ENCODE measurements around the gene LTBP1. TPM values are rescaled to one million over a fixed set of nuclear protein-coding genes. Genes with fewer than 3 reads are reported as not detected.

Gene LTBP1
- total RNA-seq, 1 donor from 2014 or later, result 48.4 TPM

- peaks cover 72% of the 10 kb centered on the region for H3K4me1 ChIP-seq
- H3K27ac ChIP-seq, result no peak overlapping the region
- TF ChIP-seq POLR2A (IDR thresholded peaks at IDR 0.05) (no peak), CTCF (IDR thresholded peaks at IDR 0.05) (no peak), POLR2AphosphoS5 (IDR thresholded peaks at IDR 0.05; ENCODE audit: insufficient read depth in 1 of 2, low read depth in 1 of 2) (no peak)
- no peaks in the 10 kb centered on the region for H3K27me3 ChIP-seq
- H3K9me3 ChIP-seq, result no peaks in the 10 kb centered on the region
- no peak for DNase-seq (ENCODE audit: extremely low spot score in 2 of 2)
- H3K4me3 ChIP-seq, result no peak overlapping the region
- no peaks in the 10 kb centered on the region for H3K36me3 ChIP-seq
- intact Hi-C loops (cut with DNase I), result loop anchor here (10.0 kb wide), 1 partner anchor 73 kb away; no protein-coding TSS in a partner anchor
These were observed 194.7 kb downstream of the LTBP1 start for GRCh38 chr2:33141476-33141875.

GRCh38 chr2:33142810-33143209 lies 196.1 kb downstream of the LTBP1 start:
- intact Hi-C loops (cut with DNase I), result loop anchor here (10.0 kb wide), 1 partner anchor 72 kb away; no protein-coding TSS in a partner anchor
- no peak overlapping the region for H3K4me3 ChIP-seq
- H3K36me3 ChIP-seq, result no peaks in the 10 kb centered on the region
- no peak for TF ChIP-seq POLR2AphosphoS5 (IDR thresholded peaks at IDR 0.05; ENCODE audit: insufficient read depth in 1 of 2, low read depth in 1 of 2)
- TF ChIP-seq CTCF (IDR thresholded peaks at IDR 0.05), result no peak
- TF ChIP-seq POLR2A (IDR thresholded peaks at IDR 0.05), result no peak
- no peak for DNase-seq (ENCODE audit: extremely low spot score in 2 of 2)
- peaks cover 72% of the 10 kb centered on the region for H3K4me1 ChIP-seq
- H3K27ac ChIP-seq, result peak overlapping the region; percentile 29
- no peaks in the 10 kb centered on the region for H3K9me3 ChIP-seq
- H3K27me3 ChIP-seq, result no peaks in the 10 kb centered on the region

- H3K4me1 ChIP-seq, result peaks cover 69% of the 10 kb centered on the region
- intact Hi-C loops (cut with DNase I), result loop anchor here (10.0 kb wide), 1 partner anchor 71 kb away; no protein-coding TSS in a partner anchor
- no peaks in the 10 kb centered on the region for H3K36me3 ChIP-seq
- no peaks in the 10 kb centered on the region for H3K27me3 ChIP-seq
- DNase-seq (ENCODE audit: extremely low spot score in 2 of 2), result no peak
- H3K4me3 ChIP-seq, result no peak overlapping the region
- TF ChIP-seq POLR2AphosphoS5 (IDR thresholded peaks at IDR 0.05; ENCODE audit: insufficient read depth in 1 of 2, low read depth in 1 of 2), result no peak
- no peak for TF ChIP-seq POLR2A (IDR thresholded peaks at IDR 0.05)
- no peak for TF ChIP-seq CTCF (IDR thresholded peaks at IDR 0.05)
- peak overlapping the region; percentile 42 for H3K27ac ChIP-seq
- no peaks in the 10 kb centered on the region for H3K9me3 ChIP-seq
These were observed 197.5 kb downstream of the LTBP1 start for GRCh38 chr2:33144243-33144642.

- Histone ChIP-seq H3K4me3 (no peak overlapping the region), H3K27me3 (no peaks in the 10 kb centered on the region), H3K9me3 (no peaks in the 10 kb centered on the region), H3K4me1 (peaks cover 61% of the 10 kb centered on the region), H3K36me3 (no peaks in the 10 kb centered on the region), H3K27ac (peak overlapping the region; percentile 42)
- TF ChIP-seq POLR2AphosphoS5 (IDR thresholded peaks at IDR 0.05; ENCODE audit: insufficient read depth in 1 of 2, low read depth in 1 of 2) (no peak), POLR2A (IDR thresholded peaks at IDR 0.05) (no peak), CTCF (IDR thresholded peaks at IDR 0.05) (no peak)
- no peak for DNase-seq (ENCODE audit: extremely low spot score in 2 of 2)
- intact Hi-C loops (cut with DNase I), result loop anchor here (10.0 kb wide), 1 partner anchor 69 kb away; no protein-coding TSS in a partner anchor
These were observed 198.7 kb downstream of the LTBP1 start for GRCh38 chr2:33145459-33145858.

GRCh38 chr2:33146102-33146501 lies 199.3 kb downstream of the LTBP1 start:
- no peak for TF ChIP-seq POLR2A (IDR thresholded peaks at IDR 0.05)
- TF ChIP-seq CTCF (IDR thresholded peaks at IDR 0.05), result no peak
- no peak for TF ChIP-seq POLR2AphosphoS5 (IDR thresholded peaks at IDR 0.05; ENCODE audit: insufficient read depth in 1 of 2, low read depth in 1 of 2)
- DNase-seq (ENCODE audit: extremely low spot score in 2 of 2), result no peak
- Histone ChIP-seq H3K27me3 (no peaks in the 10 kb centered on the region), H3K36me3 (no peaks in the 10 kb centered on the region), H3K4me1 (peaks cover 59% of the 10 kb centered on the region), H3K9me3 (no peaks in the 10 kb centered on the region), H3K4me3 (no peak overlapping the region), H3K27ac (peak overlapping the region; percentile 42)
- intact Hi-C loops (cut with DNase I), result loop anchor here (10.0 kb wide), 1 partner anchor 69 kb away; no protein-coding TSS in a partner anchor

All from vagina (tissue), 2 donors.